PC-3 (cell line): ENCODE results near the gene IRX4. TPM values are rescaled to one million over a fixed set of nuclear protein-coding genes. Genes with fewer than 3 reads are reported as not detected.

Source experiments
- ATAC-seq: fragments of 200-7000 bp; cut with Tn5 transposase; 2 replicates; pipeline ENCODE4 v1.9.1; 2020; ENCODE audit warnings: mild to moderate bottlenecking, moderate library complexity
- BruUV-seq: library from RNA; stranded (reverse); fragments of 400-500 nt; replicated peaks from 2 replicates; lab custom pipeline; 2021; lab: Mats Ljungman, UMichigan
- CTCF ChIA-PET: fragments of 300-600 bp; sonication (Branson Sonifier 250); formaldehyde crosslinking; loops from one replicate; lab custom pipeline; 2022; ENCODE audit warnings: antibody characterized with exemption; lab: Charles Lee
- POLR2A ChIA-PET: fragments of 300-600 bp; sonication (Branson Sonifier 250); formaldehyde crosslinking; loops from one replicate; lab custom pipeline; 2022; ENCODE audit warnings: antibody characterized with exemption; ENCODE audit not compliant: unreplicated experiment; lab: Charles Lee
- DNase-seq: peaks from one replicate; pipeline ENCODE4 v3.0.0-alpha.2; 2015
- H2AFZ ChIP-seq: fragments of 300-600 bp; sonication (generic); 2 replicates; pipeline ENCODE4 v1.6.0; 2016; ENCODE audit warnings: antibody characterized with exemption, low read length
- H3F3A ChIP-seq: fragments of 300-600 bp; sonication (generic); one replicate; pipeline ENCODE4 v1.6.0; 2017; ENCODE audit warnings: antibody characterized with exemption, low read length, control low read depth, mild to moderate bottlenecking; ENCODE audit not compliant: unreplicated experiment
- H3K27ac ChIP-seq: fragments of 300-600 bp; sonication (generic); 2 replicates; pipeline ENCODE4 v1.5.1; 2016; ENCODE audit warnings: mild to moderate bottlenecking, low read length
- H3K27me3 ChIP-seq: fragments of 300-600 bp; sonication (generic); 2 replicates; pipeline ENCODE4 v1.6.1; 2016; ENCODE audit warnings: low read length, mixed read lengths
- H3K36me3 ChIP-seq: fragments of 300-600 bp; sonication (generic); 2 replicates; pipeline ENCODE4 v1.6.1; 2016; ENCODE audit warnings: low read depth, mixed run types, low read length, mixed read lengths
- H3K4me1 ChIP-seq: fragments of 300-600 bp; sonication (generic); 2 replicates; pipeline ENCODE4 v1.5.1; 2016; ENCODE audit warnings: low read length; ENCODE audit not compliant: insufficient read depth
- H3K4me2 ChIP-seq: fragments of 300-600 bp; sonication (generic); 2 replicates; pipeline ENCODE4 v1.6.0; 2016; ENCODE audit warnings: low read length
- H3K4me3 ChIP-seq: fragments of 300-600 bp; sonication (generic); 2 replicates; pipeline ENCODE4 v1.5.1; 2016; ENCODE audit warnings: mild to moderate bottlenecking, low read length, mixed read lengths
- H3K79me2 ChIP-seq: fragments of 300-600 bp; sonication (generic); 2 replicates; pipeline ENCODE4 v1.6.1; 2017; ENCODE audit warnings: low read length, mixed read lengths
- H3K9ac ChIP-seq: fragments of 300-600 bp; sonication (generic); 2 replicates; pipeline ENCODE4 v1.6.0; 2016; ENCODE audit warnings: mild to moderate bottlenecking, low read length
- H3K9me2 ChIP-seq: fragments of 300-600 bp; sonication (generic); replicated peaks from 2 replicates; pipeline ENCODE4 v1.6.1; 2016; ENCODE audit warnings: mixed run types, low read length, mixed read lengths
- H3K9me3 ChIP-seq: fragments of 300-600 bp; sonication (generic); 2 replicates; pipeline ENCODE4 v1.6.1; 2016; ENCODE audit warnings: low read length, mixed read lengths
- H4K20me1 ChIP-seq: fragments of 300-600 bp; sonication (generic); 2 replicates; pipeline ENCODE4 v1.6.1; 2016; ENCODE audit warnings: low read length, mixed read lengths
- CTCF ChIP-seq: fragments of 300-600 bp; sonication (generic); conservative IDR thresholded peaks from 2 replicates; pipeline ENCODE4 v1.5.1; 2017; ENCODE audit warnings: antibody characterized with exemption, low read depth, mild to moderate bottlenecking, low read length
- EZH2 ChIP-seq: fragments of 300-600 bp; sonication (generic); IDR thresholded peaks from one replicate; pipeline ENCODE4 v1.6.1; 2017; ENCODE audit warnings: antibody characterized with exemption, mild to moderate bottlenecking, low read length; ENCODE audit not compliant: unreplicated experiment
- EZH2phosphoT487 ChIP-seq: fragments of 300-600 bp; sonication (generic); IDR thresholded peaks from 2 replicates; pipeline ENCODE4 v1.6.1; 2018; ENCODE audit warnings: mild to moderate bottlenecking, antibody characterized with exemption, low read length, borderline replicate concordance
- intact Hi-C: fragments of 100-400 bp; cut with micrococcal nuclease; formaldehyde crosslinking; loops from 2 replicates; pipeline ENCODE4 v1.9.0; 2023
- total RNA-seq: library from RNA; depleted of rRNA; stranded (reverse); fragments of >200 nt; gene quantifications from 2 replicates; pipeline ENCODE4 v1.2.3, GENCODE V29; 2014; rRNA removed

Gene IRX4
- total RNA-seq, 1 experiment from 2014 or later: not detected

GRCh38 chr5:1831257-1831656 lies 51.5 kb downstream of the IRX4 start:
- ATAC-seq: no peak
- H3K9ac ChIP-seq: no peak overlapping the region
- no peak overlapping the region for H3K4me2 ChIP-seq
- H4K20me1 ChIP-seq: no peaks in the 10 kb centered on the region
- H2AFZ ChIP-seq: no peak overlapping the region
- no peak overlapping the region for H3K27ac ChIP-seq
- intact Hi-C loops: no loop called here
- no peaks in the 10 kb centered on the region for H3K36me3 ChIP-seq
- H3K4me3 ChIP-seq: no peak overlapping the region
- no peak for DNase-seq
- no peaks in the 10 kb centered on the region for H3K9me3 ChIP-seq
- BruUV-seq: no TSS peak
- no peak for TF ChIP-seq EZH2
- no peaks in the 10 kb centered on the region for H3K4me1 ChIP-seq
- CTCF ChIA-PET: no interaction called here
- peaks cover 4% of the 10 kb centered on the region for H3K27me3 ChIP-seq
- no peaks in the 10 kb centered on the region for H3F3A ChIP-seq
- POLR2A ChIA-PET: interaction anchor here (0.7 kb wide), 1 partner anchor 40 kb away, joined by 4 read pairs; no protein-coding TSS in a partner anchor
- H3K9me2 ChIP-seq: no peaks in the 10 kb centered on the region
- H3K79me2 ChIP-seq: no peaks in the 10 kb centered on the region

GRCh38 chr5:1830571-1831228 lies 52.0 kb downstream of the IRX4 start:
- H3K4me3 ChIP-seq: no peak overlapping the region
- CTCF ChIA-PET: no interaction called here
- no peaks in the 10 kb centered on the region for H3K4me1 ChIP-seq
- H3K9ac ChIP-seq: no peak overlapping the region
- H3K79me2 ChIP-seq: no peaks in the 10 kb centered on the region
- no peaks in the 10 kb centered on the region for H3K9me2 ChIP-seq
- DNase-seq: no peak
- H3K27ac ChIP-seq: no peak overlapping the region
- TF ChIP-seq EZH2phosphoT487 (no peak), CTCF (no peak), EZH2 (no peak)
- no peak overlapping the region for H3K4me2 ChIP-seq
- H4K20me1 ChIP-seq: no peaks in the 10 kb centered on the region
- POLR2A ChIA-PET: interaction anchor here (0.7 kb wide), 1 partner anchor 40 kb away, joined by 4 read pairs; no protein-coding TSS in a partner anchor
- no peaks in the 10 kb centered on the region for H3F3A ChIP-seq
- H3K27me3 ChIP-seq: no peaks in the 10 kb centered on the region; the same call in none of the 2 replicates
- no peaks in the 10 kb centered on the region for H3K9me3 ChIP-seq
- ATAC-seq: no peak
- BruUV-seq: no TSS peak
- H2AFZ ChIP-seq: no peak overlapping the region
- intact Hi-C loops: no loop called here
- H3K36me3 ChIP-seq: no peaks in the 10 kb centered on the region

GRCh38 chr5:1827886-1828397 lies 54.8 kb downstream of the IRX4 start:
- intact Hi-C loops: no loop called here
- Histone ChIP-seq H3K4me3 (no peak overlapping the region), H3K4me1 (no peaks in the 10 kb centered on the region), H3K36me3 (no peaks in the 10 kb centered on the region; the same call in 1 of the 2 replicates), H3K9me2 (no peaks in the 10 kb centered on the region), H3K27me3 (no peaks in the 10 kb centered on the region), H3F3A (no peaks in the 10 kb centered on the region), H3K4me2 (no peak overlapping the region), H2AFZ (no peak overlapping the region), H3K27ac (no peak overlapping the region), H3K9me3 (no peaks in the 10 kb centered on the region), H3K9ac (no peak overlapping the region), H4K20me1 (no peaks in the 10 kb centered on the region), H3K79me2 (no peaks in the 10 kb centered on the region)
- DNase-seq (no peak), ATAC-seq (no peak)
- CTCF ChIA-PET: no interaction called here
- no peak for TF ChIP-seq EZH2
- TF ChIP-seq EZH2phosphoT487: no peak
- TF ChIP-seq CTCF: no peak
- POLR2A ChIA-PET: no interaction called here
- no TSS peak for BruUV-seq

Other genes starting within 250 kb of the IRX4 start
- 91.9 and 116 TPM in 2 replicates for gene MRPL36, start 83.1 kb downstream of the IRX4 start, total RNA-seq
- gene NDUFS6, start 81.5 kb downstream of the IRX4 start, total RNA-seq: 104 and 144 TPM in 2 replicates